ENCODE measurements around the gene CPEB4. TPM values are rescaled to one million over a fixed set of nuclear protein-coding genes. Genes with fewer than 3 reads are reported as not detected.

Gene CPEB4
- total RNA-seq, 4 donors from 2014 or later, result 51.5 to 69.5 (median 66.1) TPM

DNA sequence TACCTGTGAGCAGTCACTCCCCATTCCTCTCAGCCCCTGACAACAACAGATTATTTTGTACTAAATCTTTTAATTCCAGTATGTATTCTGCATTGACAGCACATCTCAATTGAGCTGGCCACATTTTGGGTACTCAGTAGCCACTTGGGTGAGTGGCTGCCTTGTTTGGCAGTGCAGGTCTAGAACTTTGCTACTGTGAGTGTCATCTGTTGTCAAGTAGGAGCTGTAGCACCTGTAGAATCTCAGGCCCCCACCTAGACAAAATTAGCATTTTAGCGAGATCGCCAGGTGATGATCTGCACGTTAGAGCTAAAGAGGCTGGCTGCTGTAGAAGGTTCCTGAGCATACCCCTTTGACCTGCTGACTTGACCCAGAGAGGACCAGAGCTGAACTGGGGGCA is 44.4 kb upstream of the CPEB4 start:
- intact Hi-C loops (cut with DNase I), result no loop called here
- WGBS, 2 donors, result 67 to 74% methylated on average over 3 of the region's 3 CpGs
- no peak for TF ChIP-seq POLR2A (IDR thresholded peaks at IDR 0.05)
- TF ChIP-seq, protein P1, sequence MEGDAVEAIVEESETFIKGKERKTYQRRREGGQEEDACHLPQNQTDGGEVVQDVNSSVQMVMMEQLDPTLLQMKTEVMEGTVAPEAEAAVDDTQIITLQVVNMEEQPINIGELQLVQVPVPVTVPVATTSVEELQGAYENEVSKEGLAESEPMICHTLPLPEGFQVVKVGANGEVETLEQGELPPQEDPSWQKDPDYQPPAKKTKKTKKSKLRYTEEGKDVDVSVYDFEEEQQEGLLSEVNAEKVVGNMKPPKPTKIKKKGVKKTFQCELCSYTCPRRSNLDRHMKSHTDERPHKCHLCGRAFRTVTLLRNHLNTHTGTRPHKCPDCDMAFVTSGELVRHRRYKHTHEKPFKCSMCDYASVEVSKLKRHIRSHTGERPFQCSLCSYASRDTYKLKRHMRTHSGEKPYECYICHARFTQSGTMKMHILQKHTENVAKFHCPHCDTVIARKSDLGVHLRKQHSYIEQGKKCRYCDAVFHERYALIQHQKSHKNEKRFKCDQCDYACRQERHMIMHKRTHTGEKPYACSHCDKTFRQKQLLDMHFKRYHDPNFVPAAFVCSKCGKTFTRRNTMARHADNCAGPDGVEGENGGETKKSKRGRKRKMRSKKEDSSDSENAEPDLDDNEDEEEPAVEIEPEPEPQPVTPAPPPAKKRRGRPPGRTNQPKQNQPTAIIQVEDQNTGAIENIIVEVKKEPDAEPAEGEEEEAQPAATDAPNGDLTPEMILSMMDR (IDR thresholded peaks at IDR 0.05), result no peak

DNA sequence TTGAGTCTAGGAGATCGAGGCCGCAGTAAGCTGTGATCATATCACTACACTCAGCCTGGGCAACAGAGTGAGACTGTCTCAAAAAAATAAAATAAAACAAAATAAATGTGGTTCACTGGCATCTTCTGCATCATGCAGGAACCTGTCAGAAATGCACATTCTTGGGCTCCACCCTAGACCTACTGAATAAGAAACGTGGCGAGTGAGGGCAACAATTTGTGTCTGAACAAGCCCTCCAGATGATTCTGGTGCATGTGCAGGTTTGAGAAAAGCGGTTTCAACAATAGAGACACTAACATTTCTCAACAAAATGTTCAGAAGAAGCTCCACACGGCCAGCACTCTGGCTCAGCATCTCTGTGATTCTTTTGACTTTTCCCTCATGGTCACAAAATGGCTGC is 42.8 kb upstream of the CPEB4 start:
- H3K36me3 ChIP-seq, result no peaks in the 10 kb centered on the region
- 89 to 97% methylated on average over 6 of the region's 6 CpGs for WGBS, 2 donors
- H3K9me3 ChIP-seq, result no peaks in the 10 kb centered on the region
- H3K27ac ChIP-seq, result no peak overlapping the region
- no peak overlapping the region for H3K4me3 ChIP-seq (replicated peaks in 1 of 3)
- no peak for DNase-seq
- intact Hi-C loops (cut with DNase I), result no loop called here
- H3K4me1 ChIP-seq, result no peaks in the 10 kb centered on the region
- H3K27me3 ChIP-seq, result no peaks in the 10 kb centered on the region
- TF ChIP-seq, protein P1 (IDR thresholded peaks at IDR 0.05), result no peak
- TF ChIP-seq POLR2A (IDR thresholded peaks at IDR 0.05), result no peak

More for the DNA sequence above, 44.4 kb upstream of the CPEB4 start:
- DNase-seq, result no peak
- H3K4me1 ChIP-seq, result no peaks in the 10 kb centered on the region
- no peaks in the 10 kb centered on the region for H3K27me3 ChIP-seq
- H3K27ac ChIP-seq, result no peak overlapping the region
- H3K9me3 ChIP-seq, result no peaks in the 10 kb centered on the region
- H3K36me3 ChIP-seq, result no peaks in the 10 kb centered on the region
- no peak overlapping the region for H3K4me3 ChIP-seq (replicated peaks in 1 of 3)

DNA sequence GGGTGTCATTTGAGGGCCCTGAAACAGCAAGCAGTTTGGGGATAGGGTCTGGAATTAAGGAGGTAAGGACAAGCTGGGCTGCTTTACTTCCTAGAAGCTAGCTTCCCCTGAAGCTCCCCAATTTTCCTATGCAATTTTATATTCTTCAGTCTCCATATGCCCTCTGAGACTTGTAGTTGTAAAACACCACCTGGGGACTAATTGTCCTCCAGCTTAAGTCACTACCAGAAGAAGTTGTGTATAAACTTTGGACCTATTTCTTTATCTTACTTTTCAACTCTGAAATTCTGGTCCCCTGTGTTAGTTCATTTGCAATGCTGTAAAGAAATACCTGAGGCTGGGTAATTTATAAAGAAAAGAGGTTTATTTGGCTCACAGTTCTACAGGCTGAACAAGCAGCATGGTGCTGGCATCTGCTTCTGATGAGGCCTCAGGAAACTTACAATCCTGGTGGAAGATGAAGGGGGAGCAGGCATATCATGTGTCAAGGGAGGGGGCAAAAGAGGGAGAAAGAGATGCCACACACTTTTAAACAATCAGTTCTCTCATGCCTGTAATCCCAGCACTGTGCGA is 41.1 kb upstream of the CPEB4 start:
- intact Hi-C loops (cut with DNase I), result no loop called here
- no peak overlapping the region for H3K27ac ChIP-seq
- DNase-seq, result no peak
- H3K4me3 ChIP-seq (replicated peaks in 1 of 3), result no peak overlapping the region
- H3K9me3 ChIP-seq, result no peaks in the 10 kb centered on the region
- no peaks in the 10 kb centered on the region for H3K36me3 ChIP-seq
- no peak for TF ChIP-seq POLR2A (IDR thresholded peaks at IDR 0.05)
- TF ChIP-seq, protein P1 (IDR thresholded peaks at IDR 0.05), result no peak
- no peaks in the 10 kb centered on the region for H3K27me3 ChIP-seq
- no peaks in the 10 kb centered on the region for H3K4me1 ChIP-seq
- 100% methylated on average over 1 of the region's 1 CpG for WGBS, 2 donors

DNA sequence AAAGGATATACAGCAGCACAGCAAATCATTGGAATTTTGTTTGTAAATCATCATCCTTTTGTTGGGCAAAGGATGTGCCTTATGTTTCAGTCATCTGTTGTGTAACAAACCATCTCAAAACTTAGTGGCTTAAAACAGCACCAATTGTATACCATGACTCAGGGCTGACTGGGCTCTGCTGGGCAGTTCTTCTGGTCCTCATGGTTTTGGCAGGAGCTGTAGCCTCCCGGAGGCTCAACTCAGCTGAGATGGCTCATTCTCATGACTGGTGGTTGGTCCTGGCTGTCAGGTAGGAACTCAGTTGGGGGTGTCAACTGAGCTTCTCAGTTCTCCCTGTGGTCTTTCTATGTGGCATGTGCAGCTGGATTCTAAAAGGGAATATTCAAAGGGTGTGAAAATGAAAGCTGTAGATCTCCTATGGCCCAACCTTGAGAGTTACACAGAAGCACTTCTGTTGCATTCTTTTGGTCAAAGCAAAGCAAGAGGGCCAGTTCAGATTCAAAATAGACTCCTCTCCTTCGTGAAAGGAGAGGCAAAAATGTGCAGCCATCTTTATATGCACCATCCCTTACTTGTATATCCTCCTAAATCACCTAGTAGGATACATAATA is 39.1 kb upstream of the CPEB4 start:
- H3K27ac ChIP-seq, result no peak overlapping the region
- TF ChIP-seq, protein P1 (IDR thresholded peaks at IDR 0.05), result no peak
- TF ChIP-seq POLR2A (IDR thresholded peaks at IDR 0.05), result no peak
- no peaks in the 10 kb centered on the region for H3K4me1 ChIP-seq
- no peak for DNase-seq
- no peaks in the 10 kb centered on the region for H3K27me3 ChIP-seq
- intact Hi-C loops (cut with DNase I), result no loop called here
- 63 to 73% methylated on average over 2 of the region's 2 CpGs for WGBS, 2 donors
- no peaks in the 10 kb centered on the region for H3K9me3 ChIP-seq
- no peaks in the 10 kb centered on the region for H3K36me3 ChIP-seq
- H3K4me3 ChIP-seq (replicated peaks in 1 of 3), result no peak overlapping the region

DNA sequence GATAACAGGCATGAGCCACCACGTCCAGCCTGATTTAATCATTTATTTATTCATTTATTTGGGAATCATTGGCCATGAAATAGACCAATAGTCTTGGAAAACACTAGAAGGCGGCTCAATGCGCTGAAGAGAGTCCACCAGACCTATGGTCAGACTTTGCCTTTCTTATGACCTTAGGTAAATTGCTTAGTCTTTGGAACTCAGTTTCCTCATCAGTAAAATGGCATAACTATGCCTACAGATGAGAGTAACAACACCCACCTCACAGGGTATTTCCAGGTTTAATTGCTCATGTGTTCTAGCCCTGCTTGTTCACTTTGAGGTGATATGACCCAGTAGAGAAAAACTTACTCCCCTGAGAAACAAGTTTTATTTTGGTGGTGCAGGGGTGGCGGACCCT is 38.2 kb upstream of the CPEB4 start:
- intact Hi-C loops (cut with DNase I), result no loop called here
- Histone ChIP-seq H3K4me1 (no peaks in the 10 kb centered on the region), H3K27ac (no peak overlapping the region), H3K9me3 (no peaks in the 10 kb centered on the region), H3K4me3 (replicated peaks in 1 of 3) (no peak overlapping the region), H3K27me3 (no peaks in the 10 kb centered on the region), H3K36me3 (no peaks in the 10 kb centered on the region)
- TF ChIP-seq, protein P1 (IDR thresholded peaks at IDR 0.05), result no peak
- no peak for TF ChIP-seq POLR2A (IDR thresholded peaks at IDR 0.05)
- DNase-seq, result no peak
- 93 to 97% methylated on average over 4 of the region's 4 CpGs for WGBS, 2 donors
